ENCODE data around the gene GCGR.
A peak's percentile ranks its signal among the peaks of the same experiment; 100 is the strongest.

GCGR gene

GRCh38 chr17:81846743-81847689 lies 43.1 kb downstream of the GCGR start:
- DNase-seq (ENCODE audit: low read depth in 2 of 2): no peak

GRCh38 chr17:81849457-81849856 lies 45.5 kb downstream of the GCGR start:
- DNase-seq (ENCODE audit: low read depth in 2 of 2): no peak

GRCh38 chr17:81851423-81851822 lies 47.5 kb downstream of the GCGR start:
- DNase-seq (ENCODE audit: low read depth in 2 of 2): no peak

GRCh38 chr17:81852237-81852636 lies 48.3 kb downstream of the GCGR start:
- no peak for DNase-seq (ENCODE audit: low read depth in 2 of 2)

- no peak for DNase-seq (ENCODE audit: low read depth in 2 of 2)
Observed at GRCh38 chr17:81854974-81855774, 51.2 kb downstream of the GCGR start.

GRCh38 chr17:81858170-81858966 lies 54.4 kb downstream of the GCGR start:
- no peak for DNase-seq (ENCODE audit: low read depth in 2 of 2)

GRCh38 chr17:81858967-81859905 lies 55.3 kb downstream of the GCGR start:
- DNase-seq (ENCODE audit: low read depth in 2 of 2): no peak

GRCh38 chr17:81859906-81860755 lies 56.2 kb downstream of the GCGR start, which contains the start of gene P4HB:
P4HB (minus strand) TSS chr17:81860535; CDS start chr17:81860471, 64 bp downstream.
- no peak for DNase-seq (ENCODE audit: low read depth in 2 of 2)

- peak; percentile 98 to 99 for DNase-seq (ENCODE audit: low read depth in 2 of 2)
Observed at GRCh38 chr17:81860756-81861568, 57.0 kb downstream of the GCGR start.

- DNase-seq (ENCODE audit: low read depth in 2 of 2): no peak
Observed at GRCh38 chr17:81863123-81863675, 59.2 kb downstream of the GCGR start.

Measured in stimulated activated CD8-positive, alpha-beta memory T cell treated with anti-CD3 and anti-CD28 coated beads, Interleukin-7, amount 100 ng/mL, for 1 hour (primary cell).